WI38 (cell line): ENCODE data around the gene SUCLG2.

Source experiments
- H3K4me3 ChIP-seq: 2 replicates; pipeline ENCODE4 v1.5.1; 2011; ENCODE audit warnings: low read depth, mild to moderate bottlenecking, control low read depth, low read length
- CTCF ChIP-seq: IDR thresholded peaks from 2 replicates; pipeline ENCODE4 v1.5.1; 2012; ENCODE audit warnings: low read depth, mild to moderate bottlenecking, control low read depth, low read length

SUCLG2 gene

GRCh38 chr3:67463656-67464055, 190.8 kb downstream of the SUCLG2 start:
- no peak overlapping the region for H3K4me3 ChIP-seq
- no peak for TF ChIP-seq CTCF

GRCh38 chr3:67462187-67462586, 192.2 kb downstream of the SUCLG2 start:
- TF ChIP-seq CTCF: no peak
- no peak overlapping the region for H3K4me3 ChIP-seq

GRCh38 chr3:67461667-67462142, 192.7 kb downstream of the SUCLG2 start:
- no peak overlapping the region for H3K4me3 ChIP-seq

GRCh38 chr3:67460841-67461510, 193.4 kb downstream of the SUCLG2 start:
- H3K4me3 ChIP-seq: no peak overlapping the region
- TF ChIP-seq CTCF: no peak

More at GRCh38 chr3:67461667-67462142, 192.7 kb downstream of the SUCLG2 start:
- TF ChIP-seq CTCF: no peak

GRCh38 chr3:67459796-67460195, 194.6 kb downstream of the SUCLG2 start:
- no peak overlapping the region for H3K4me3 ChIP-seq

GRCh38 chr3:67458896-67459530, 195.4 kb downstream of the SUCLG2 start:
- H3K4me3 ChIP-seq: no peak overlapping the region
- TF ChIP-seq CTCF: no peak

More at GRCh38 chr3:67459796-67460195, 194.6 kb downstream of the SUCLG2 start:
- TF ChIP-seq CTCF: no peak

- TF ChIP-seq CTCF: no peak
- no peak overlapping the region for H3K4me3 ChIP-seq
Observed at GRCh38 chr3:67458408-67458807, 196.0 kb downstream of the SUCLG2 start.
